DOHH2 (cell line): ENCODE measurements around the gene LOXL1.

ENCODE experiments used
- EZH2phosphoT487 ChIP-seq: fragments of 200-600 bp; sonication (generic); IDR thresholded peaks from 2 replicates; pipeline ENCODE4 v1.6.1; 2017; ENCODE audit warnings: borderline replicate concordance, mild to moderate bottlenecking, antibody characterized with exemption, low read length, moderate library complexity, mixed read lengths
- TF ChIP-seq, protein P1 (sequence below): fragments of 200-600 bp; sonication (generic); IDR thresholded peaks from one replicate; pipeline ENCODE4 v1.5.1; 2014; ENCODE audit warnings: antibody characterized with exemption, mild to moderate bottlenecking, low read depth, low read length; ENCODE audit not compliant: poor library complexity, severe bottlenecking

DNA sequence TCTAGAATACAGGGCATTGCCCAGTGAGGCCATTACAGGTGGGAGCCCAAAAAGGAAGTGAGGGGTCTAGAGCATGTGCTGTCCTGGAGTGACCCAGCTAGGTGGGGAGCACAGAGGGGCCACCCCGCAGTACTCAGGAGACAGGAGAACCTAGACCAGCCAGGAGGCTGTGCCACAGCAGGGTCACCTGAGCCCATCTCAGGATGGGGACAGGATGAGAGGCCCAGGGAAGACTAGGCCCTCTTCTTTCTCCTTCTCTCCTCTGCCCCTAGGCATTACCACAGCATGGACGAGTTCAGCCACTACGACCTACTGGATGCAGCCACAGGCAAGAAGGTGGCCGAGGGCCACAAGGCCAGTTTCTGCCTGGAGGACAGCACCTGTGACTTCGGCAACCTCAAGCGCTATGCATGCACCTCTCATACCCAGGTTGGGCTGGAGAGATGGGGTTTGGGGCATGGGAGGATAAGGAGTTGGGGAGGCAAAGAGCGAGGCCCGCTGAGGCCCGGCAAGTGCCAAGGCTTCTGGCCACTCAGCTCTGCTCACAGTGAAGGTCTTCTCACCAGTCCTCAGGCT is 20.6 kb downstream of the LOXL1 start:
- TF ChIP-seq, protein P1, sequence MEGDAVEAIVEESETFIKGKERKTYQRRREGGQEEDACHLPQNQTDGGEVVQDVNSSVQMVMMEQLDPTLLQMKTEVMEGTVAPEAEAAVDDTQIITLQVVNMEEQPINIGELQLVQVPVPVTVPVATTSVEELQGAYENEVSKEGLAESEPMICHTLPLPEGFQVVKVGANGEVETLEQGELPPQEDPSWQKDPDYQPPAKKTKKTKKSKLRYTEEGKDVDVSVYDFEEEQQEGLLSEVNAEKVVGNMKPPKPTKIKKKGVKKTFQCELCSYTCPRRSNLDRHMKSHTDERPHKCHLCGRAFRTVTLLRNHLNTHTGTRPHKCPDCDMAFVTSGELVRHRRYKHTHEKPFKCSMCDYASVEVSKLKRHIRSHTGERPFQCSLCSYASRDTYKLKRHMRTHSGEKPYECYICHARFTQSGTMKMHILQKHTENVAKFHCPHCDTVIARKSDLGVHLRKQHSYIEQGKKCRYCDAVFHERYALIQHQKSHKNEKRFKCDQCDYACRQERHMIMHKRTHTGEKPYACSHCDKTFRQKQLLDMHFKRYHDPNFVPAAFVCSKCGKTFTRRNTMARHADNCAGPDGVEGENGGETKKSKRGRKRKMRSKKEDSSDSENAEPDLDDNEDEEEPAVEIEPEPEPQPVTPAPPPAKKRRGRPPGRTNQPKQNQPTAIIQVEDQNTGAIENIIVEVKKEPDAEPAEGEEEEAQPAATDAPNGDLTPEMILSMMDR, result no peak
- no peak for TF ChIP-seq EZH2phosphoT487
